GM21515 (cell line): ENCODE results near the gene SLC1A1.
"Not testable (repeated sequence)": the region's sequence is repeated elsewhere in the genome, so short reads cannot be mapped to it uniquely, and the experiment has no call there.

Experiments used
- ATAC-seq: cut with Tn5 transposase; IDR thresholded peaks from one replicate; pipeline ENCODE4 v1.9.1; 2021; ENCODE audit not compliant: unreplicated experiment

Gene SLC1A1

DNA sequence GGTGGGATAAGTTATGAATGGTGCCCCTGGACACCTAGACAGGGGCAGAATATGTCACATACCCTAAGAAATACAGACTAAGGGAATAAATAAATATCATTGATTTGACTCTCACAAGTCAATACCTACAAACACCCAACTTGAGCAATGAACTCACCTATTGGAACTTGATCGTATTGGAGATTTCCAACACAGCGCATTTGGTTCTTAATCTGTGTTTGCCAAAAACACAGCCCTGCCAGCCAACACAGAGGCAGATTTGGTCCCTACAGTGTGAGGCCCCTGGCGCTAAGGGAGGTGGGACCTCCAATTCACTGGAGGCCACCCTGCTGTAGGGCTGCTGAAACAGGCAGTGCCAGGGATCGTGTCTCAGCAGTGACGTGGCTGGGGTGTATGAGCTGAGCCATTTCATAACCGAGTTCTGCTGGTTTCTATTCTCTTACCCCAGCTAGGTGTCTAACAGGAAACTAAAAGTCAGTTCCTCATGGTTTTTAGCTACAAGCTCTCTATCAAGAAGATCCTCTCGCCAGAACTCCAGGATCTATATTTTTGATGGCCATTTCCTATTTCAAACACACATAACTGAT, 84.5 kb downstream of the SLC1A1 start:
- no peak for ATAC-seq

DNA sequence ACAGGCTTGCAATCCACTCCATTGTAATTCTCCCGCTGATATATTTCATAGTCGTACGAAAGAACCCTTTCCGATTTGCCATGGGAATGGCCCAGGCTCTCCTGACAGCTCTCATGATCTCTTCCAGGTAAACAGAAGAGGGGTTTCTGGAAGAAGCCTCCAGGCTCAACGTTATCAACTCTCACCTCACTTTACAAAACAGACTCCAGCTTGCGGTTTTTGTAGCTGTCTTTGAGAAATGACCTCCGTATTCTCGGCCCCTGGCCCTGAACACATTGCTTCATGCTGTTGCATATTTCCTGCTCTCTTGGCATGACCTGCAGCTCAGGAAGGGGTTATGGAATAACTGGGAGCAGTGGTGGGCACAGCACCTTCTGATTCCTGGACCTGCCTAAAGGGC, 85.7 kb downstream of the SLC1A1 start:
- ATAC-seq, result no peak

DNA sequence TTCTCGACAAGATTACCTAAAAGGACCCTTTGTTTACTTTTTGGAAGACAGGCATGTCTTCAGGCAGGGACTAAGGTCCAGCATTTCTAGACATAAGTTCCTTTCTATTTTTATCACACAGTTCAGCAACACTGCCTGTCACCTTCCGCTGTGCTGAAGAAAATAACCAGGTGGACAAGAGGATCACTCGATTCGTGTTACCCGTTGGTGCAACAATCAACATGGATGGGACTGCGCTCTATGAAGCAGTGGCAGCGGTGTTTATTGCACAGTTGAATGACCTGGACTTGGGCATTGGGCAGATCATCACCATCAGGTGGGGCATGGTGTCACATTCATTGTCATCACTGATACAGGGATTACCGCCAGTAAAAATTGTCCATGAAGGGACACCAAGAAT, 86.2 kb downstream of the SLC1A1 start:
- ATAC-seq, result no peak

DNA sequence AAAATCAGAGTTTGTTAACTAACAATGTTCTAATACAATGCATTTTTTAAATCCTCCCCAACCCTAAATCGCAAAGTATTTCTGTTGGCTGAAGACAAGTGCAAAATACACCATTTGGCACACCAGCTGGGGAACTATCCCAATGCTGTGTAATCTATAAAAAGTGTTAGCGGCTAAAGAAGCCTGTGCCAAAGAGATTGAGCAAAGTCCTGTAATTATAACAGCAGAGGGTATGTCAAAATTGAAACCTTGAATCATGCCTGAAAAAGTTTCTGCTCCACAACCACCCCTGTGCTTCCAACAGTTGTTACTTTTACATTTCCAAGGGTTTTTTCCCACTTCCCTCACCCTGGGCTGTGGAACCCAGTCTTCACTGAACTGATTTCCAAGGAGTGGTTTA, 88.7 kb downstream of the SLC1A1 start:
- ATAC-seq, result no peak

DNA sequence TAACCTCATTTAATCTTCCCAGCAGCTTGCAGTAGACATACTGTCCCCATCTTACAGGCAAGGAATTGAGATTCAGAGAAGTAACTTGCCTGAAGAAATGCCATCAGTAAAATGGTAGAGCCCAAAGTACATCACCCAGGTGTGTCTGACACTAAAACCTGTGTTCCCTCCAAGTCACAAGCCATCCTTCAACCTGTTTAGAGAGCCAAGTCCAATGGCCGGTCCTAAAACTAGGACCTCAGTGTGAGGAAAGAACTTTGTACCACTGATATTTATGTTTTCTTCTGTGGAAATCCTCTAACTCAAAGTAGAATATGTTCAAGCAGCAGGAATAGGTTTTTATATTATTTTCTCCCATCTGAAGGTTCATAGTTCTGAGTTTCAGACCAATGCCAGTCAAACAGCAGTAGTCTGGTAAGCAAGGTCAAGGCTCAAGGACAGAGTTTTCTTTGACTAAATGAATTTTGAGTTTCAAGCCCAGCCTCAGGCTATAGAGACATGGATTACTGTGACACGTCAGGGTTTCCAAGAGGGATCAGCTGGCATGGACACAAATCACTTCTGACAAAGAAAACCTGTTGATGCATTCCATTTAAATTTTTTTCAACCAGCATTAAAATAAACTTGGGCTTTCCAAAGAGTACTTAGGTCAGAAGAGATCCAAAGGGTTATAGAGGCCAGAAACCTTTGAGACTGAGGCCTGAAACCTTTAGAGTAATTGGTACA, 90.9 kb downstream of the SLC1A1 start:
- ATAC-seq, result no peak

DNA sequence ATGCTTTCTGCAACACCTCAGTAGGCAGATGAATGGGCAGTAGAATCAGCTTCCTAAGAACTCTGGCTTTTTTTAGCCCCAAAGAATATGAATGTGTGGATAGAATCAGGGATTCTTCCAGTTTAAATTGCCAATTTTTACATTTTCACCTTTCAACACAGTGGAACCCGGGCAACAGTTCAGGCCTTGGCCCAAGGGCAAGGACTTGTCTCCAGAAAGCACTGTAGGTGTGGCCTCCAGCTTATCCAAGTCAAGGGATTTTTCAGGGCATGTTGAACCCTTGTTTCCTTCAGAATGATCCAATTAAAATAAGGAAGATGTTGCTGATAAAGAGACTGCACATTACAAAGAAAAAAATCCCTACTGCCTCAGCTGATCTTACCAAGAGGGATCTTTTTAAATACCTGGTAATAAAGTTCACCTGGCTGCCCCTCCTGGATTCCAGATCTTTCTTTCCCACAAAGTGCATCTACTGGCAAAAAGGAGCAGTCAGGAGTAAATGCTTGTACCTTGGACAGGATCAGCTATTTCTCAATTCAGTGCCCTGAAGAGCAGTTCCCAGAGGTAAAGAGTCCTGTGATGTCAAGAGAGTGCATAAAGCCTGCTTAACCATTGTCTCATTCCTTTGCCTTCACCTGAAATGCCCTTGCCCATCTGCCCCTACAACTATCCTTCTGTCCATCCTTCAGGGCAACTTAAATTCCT, 91.7 kb downstream of the SLC1A1 start:
- no peak for ATAC-seq

GRCh38 chr9:4583001-4583400, 92.7 kb downstream of the SLC1A1 start:
- no peak for ATAC-seq

- ATAC-seq, result no peak
Observed at GRCh38 chr9:4584636-4585035, 94.4 kb downstream of the SLC1A1 start.

DNA sequence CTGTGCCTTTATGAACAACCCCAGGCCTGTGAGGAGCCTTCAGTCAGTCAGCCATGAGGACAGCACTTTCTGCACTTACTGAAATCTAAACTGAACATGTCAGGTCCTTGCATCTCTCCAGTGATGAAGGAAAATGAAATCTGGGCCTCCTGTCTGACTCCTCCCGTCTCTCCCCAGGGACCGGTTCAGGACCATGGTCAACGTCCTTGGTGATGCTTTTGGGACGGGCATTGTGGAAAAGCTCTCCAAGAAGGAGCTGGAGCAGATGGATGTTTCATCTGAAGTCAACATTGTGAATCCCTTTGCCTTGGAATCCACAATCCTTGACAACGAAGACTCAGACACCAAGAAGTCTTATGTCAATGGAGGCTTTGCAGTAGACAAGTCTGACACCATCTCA, 94.9 kb downstream of the SLC1A1 start:
- ATAC-seq, result no peak

DNA sequence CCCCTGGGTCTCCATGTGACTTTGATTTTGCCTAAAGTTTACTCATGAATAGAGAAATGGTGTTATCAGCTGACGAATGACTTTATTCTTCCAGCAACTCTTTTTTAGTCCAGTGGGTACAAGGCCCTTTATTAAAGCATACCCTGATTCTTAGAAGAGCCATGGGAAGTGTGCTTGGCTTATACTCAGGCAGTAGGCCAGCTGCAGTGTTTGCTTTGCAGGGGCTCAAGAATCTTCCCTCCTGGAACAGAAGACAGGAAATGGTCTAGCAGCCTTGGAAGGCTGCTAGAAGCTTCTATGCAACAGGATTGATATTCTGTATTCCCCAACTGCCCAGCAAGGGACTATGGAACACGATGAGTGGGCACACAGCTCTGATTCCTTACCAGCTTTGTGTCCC, 98.5 kb downstream of the SLC1A1 start:
- no peak for ATAC-seq

DNA sequence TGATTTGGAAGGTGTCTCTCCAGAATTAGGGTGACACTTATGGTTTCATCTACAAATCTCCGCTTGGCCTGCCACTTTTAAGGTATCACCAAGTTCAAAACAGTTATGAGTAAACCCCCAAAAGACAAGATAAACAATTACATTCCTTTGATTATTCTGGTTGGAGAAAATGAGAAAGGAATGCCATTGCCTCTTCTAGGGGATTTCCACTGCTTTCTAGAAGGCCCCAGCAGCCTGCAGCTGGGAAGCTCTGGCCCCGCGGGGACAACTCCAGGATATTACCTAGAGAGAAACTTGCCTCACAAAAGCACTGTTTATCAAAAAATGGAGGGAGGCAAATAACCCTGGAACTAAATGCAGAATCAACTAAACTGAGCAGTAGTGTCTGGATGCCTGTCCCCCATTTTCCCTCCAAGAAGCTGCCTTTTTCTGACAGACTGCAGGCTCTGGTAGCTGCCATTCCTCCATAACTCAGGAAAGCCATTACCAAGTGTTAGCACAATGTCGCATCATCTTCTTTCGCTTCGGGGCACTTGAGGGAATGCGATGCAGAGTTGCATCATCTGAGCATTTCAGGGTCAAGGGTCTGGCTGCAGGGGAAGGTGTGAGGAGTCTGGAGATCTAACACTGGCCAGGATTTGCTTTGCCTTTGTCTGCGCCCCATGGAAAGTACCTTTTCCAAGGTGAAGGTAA, 100.3 kb downstream of the SLC1A1 start:
- no peak for ATAC-seq

- ATAC-seq, result no peak
Observed at GRCh38 chr9:4591123-4591500, 100.8 kb downstream of the SLC1A1 start.

- ATAC-seq, result no peak
Observed at GRCh38 chr9:4592295-4592694, 102.0 kb downstream of the SLC1A1 start.

GRCh38 chr9:4592886-4593285, 102.6 kb downstream of the SLC1A1 start:
- ATAC-seq, result no peak

- no peak for ATAC-seq
Observed at GRCh38 chr9:4594545-4594944, 104.3 kb downstream of the SLC1A1 start.

GRCh38 chr9:4594994-4595393, 104.7 kb downstream of the SLC1A1 start:
- no peak for ATAC-seq

GRCh38 chr9:4596165-4596922, 106.1 kb downstream of the SLC1A1 start:
- ATAC-seq, result no peak

DNA sequence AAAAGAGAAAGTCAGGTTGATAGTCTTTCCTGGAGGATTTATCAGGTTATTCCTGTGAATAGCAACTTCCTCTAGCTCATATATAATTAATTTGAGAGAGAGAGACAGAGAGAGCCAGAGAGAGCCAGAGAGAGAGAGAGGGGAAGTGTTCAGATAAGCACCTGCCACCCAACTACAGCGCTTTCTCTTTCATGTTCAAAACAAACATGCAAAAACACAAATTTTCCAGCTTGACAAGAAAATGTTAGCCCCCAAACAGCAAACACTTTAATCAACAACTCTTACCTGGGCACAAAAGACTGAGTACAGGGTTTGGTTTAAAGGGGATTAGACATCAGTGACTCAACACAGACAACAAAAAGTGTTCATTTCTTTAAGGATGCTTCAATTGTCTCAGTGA, 110.1 kb downstream of the SLC1A1 start:
- no peak for ATAC-seq

DNA sequence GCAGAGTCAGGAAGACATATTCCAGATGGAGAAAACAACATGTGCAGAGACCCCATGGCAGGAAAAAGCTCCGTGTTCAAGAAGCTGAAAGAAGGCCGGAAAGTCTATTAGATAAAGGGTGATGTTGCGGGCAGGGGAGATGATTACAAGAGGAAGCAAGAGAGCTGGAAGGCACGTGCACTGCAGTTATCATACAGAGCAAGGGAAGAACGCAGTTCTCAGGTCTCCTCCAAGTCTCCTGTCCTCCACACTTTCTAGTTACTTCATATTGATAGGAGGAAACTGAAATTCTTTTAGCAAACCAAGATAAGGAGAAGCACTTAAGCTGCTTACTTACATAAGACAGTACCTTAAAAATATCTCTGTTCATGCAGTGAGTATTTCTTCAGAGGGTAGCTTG, 113.6 kb downstream of the SLC1A1 start:
- no peak for ATAC-seq

GRCh38 chr9:4604678-4605095, 114.4 kb downstream of the SLC1A1 start:
- ATAC-seq, result peak; percentile 87

DNA sequence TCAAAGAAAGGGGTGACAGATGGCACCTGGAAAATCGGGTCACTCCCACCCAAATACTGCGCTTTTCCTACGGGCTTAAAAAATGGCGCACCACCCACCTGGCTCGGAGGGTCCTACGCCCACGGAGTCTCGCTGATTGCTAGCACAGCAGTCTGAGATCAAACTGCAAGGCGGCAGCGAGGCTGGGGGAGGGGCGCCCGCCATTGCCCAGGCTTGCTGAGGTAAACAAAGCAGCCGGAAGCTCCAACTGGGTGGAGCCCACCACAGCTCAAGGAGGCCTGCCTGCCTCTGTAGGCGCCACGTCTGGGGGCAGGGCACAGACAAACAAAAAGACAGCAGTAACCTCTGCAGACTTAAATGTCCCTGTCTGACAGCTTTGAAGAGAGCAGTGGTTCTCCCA, 115.8 kb downstream of the SLC1A1 start:
- ATAC-seq, result not testable (repeated sequence)
